Thymus (tissue), 11 donors: ENCODE results near the gene NDOR1. TPM values are rescaled to one million over a fixed set of nuclear protein-coding genes. Genes with fewer than 3 reads are reported as not detected.
"Not testable (repeated sequence)": the region's sequence is repeated elsewhere in the genome, so short reads cannot be mapped to it uniquely, and the experiment has no call there.

ENCODE experiments used
- DNase-seq, 9 donors: peaks; one replicate each; pipeline ENCODE4 v3.0.0-alpha.2; 2013; ENCODE audit warnings: low spot score in 9 of 9, low read depth in 6 of 9, missing footprints in 1 of 9
- H3K27ac ChIP-seq, 2 donors: one replicate each; pipeline ENCODE4 v1.5.1; 2013; ENCODE audit warnings: control low read depth in 1 of 2, low read depth in 1 of 2, low read length in 1 of 2, mild to moderate bottlenecking in 1 of 2, moderate library complexity in 1 of 2
- H3K27me3 ChIP-seq, 2 donors: one replicate each; pipeline ENCODE4 v1.5.1; 2013; ENCODE audit warnings: low read length in 1 of 2; ENCODE audit not compliant: control insufficient read depth in 2 of 2, insufficient read depth in 1 of 2
- H3K36me3 ChIP-seq, 2 donors: one replicate each; pipeline ENCODE4 v1.5.1; 2013; ENCODE audit warnings: low read length in 1 of 2, mild to moderate bottlenecking in 1 of 2, moderate library complexity in 1 of 2; ENCODE audit not compliant: control insufficient read depth in 2 of 2, insufficient read depth in 2 of 2
- H3K4me1 ChIP-seq, 2 donors: one replicate each; pipeline ENCODE4 v1.5.1; 2013; ENCODE audit warnings: low read length in 2 of 2; ENCODE audit not compliant: control insufficient read depth in 2 of 2, insufficient read depth in 2 of 2
- H3K4me3 ChIP-seq, 2 donors: one replicate each; pipeline ENCODE4 v1.5.1; 2013; ENCODE audit warnings: low read length in 2 of 2, control low read depth in 1 of 2, mild to moderate bottlenecking in 1 of 2
- H3K9me3 ChIP-seq, 2 donors: one replicate each; pipeline ENCODE4 v1.5.1; 2013; ENCODE audit warnings: low read length in 1 of 2, mild to moderate bottlenecking in 1 of 2; ENCODE audit not compliant: control insufficient read depth in 2 of 2, insufficient read depth in 1 of 2
- WGBS: extraction: QIAGEN DNeasy Blood & Tissue Kit; methylation state at CpG from one replicate; pipeline ENCODE4 v1.1.7; 2013; 5-methylcytosine and 5-hydroxymethylcytosine counted together
- polyA plus RNA-seq: library from polyadenylated mRNA; stranded (reverse); fragments of 200-250 nt; gene quantifications from one replicate; pipeline ENCODE4 v1.2.3, GENCODE V29; 2013
- total RNA-seq: library from RNA; stranded (reverse); fragments of 120-200 nt; gene quantifications from one replicate; pipeline ENCODE4 v1.2.4, GENCODE V29; 2013
- donor health status: healthy.

Gene NDOR1
- total and polyA plus RNA-seq, 2 donors, result 4.7 to 20.4 TPM

DNA sequence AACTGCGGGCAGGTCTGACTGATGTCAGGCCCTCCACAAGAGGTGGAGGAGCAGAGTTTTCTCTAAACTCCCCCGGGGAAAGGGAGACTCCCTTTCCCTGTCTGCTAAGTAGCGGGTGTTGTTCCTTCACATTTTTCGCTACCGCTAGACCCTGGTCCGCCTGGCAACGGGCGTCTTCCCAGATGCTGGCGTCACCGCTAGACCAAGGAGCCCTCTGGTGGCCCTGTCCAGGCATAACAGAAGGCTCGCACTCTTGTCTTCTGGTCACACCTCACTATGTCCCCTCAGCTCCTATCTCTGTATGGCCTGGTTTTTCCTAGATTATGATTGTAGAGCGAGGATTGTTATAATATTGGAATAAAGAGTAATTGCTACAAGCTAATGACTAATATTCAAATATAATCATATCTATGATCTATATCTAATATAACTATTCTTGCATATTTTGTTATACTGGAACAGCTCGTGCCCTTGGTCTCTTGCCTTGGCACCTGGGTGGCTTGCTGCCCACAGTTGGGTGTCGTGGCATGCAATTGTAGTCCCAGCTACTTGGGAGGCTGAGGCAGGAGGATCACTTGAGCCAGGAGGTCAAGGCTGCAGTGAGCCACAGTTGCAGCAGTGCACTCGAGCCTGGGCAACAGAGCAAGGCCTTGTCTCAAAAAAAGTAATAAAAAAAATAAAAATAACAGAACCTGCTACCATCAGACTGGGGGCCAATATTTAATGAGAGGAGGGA lies 56.8 kb downstream of the NDOR1 start:
- not testable (repeated sequence) for DNase-seq, H3K4me3 ChIP-seq, H3K27ac ChIP-seq, H3K4me1 ChIP-seq, H3K27me3 ChIP-seq, H3K9me3 ChIP-seq
- H3K36me3 ChIP-seq, result peaks cover 46 to 54% of the 10 kb centered on the region in 2 donors
- 73% methylated on average over 15 of the region's 15 CpGs for WGBS

DNA sequence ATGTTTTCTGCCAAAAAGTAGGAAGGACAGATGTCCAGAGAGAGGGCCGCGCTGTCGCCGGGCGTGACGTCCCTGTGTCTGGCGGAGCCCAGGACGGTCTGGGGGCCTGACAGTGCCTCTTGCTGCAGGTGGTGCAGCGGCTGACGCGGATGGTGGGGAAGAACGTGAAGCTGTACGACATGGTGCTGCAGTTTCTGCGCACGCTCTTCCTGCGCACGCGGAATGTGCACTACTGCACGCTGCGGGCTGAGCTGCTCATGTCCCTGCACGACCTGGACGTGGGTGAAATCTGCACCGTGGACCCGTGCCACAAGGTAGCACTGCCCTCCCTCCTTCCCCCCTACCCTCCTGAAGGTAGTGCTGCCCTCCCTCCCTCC lies 57.4 kb downstream of the NDOR1 start:
- Histone ChIP-seq H3K27ac (no peak overlapping the region), H3K9me3 (no peaks in the 10 kb centered on the region), H3K27me3 (peaks cover 2 to 7% of the 10 kb centered on the region in 2 donors), H3K4me3 (no peak overlapping the region), H3K36me3 (peaks cover 46 to 57% of the 10 kb centered on the region in 2 donors), H3K4me1 (no peaks in the 10 kb centered on the region)
- no peak for DNase-seq
- 93% methylated on average over 24 of the region's 24 CpGs for WGBS

DNA sequence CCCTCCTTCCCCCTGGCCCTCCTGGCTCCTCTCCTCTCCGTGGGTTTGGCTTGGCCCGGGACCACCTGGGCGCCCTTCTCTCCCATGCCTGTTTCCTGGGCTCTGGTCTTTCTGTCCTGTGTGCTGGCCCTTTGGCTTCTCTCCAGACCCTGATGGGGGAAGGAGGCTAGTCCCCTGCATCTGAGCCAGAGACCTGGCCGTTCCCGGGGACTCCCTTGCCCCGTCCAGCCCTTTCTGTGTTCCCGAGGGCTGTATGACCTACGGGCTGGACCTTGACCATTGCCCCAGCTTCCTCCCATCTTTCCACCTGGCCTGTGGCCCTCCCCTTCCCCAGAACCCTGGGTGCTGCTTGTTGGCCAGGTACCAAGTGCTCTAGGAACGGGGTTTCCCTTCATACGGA lies 58.0 kb downstream of the NDOR1 start:
- H3K36me3 ChIP-seq, result peaks cover 45 to 60% of the 10 kb centered on the region in 2 donors
- WGBS, result 87% methylated on average over 10 of the region's 10 CpGs
- no peaks in the 10 kb centered on the region for H3K4me1 ChIP-seq
- H3K4me3 ChIP-seq, result no peak overlapping the region
- DNase-seq, result no peak
- no peaks in the 10 kb centered on the region for H3K9me3 ChIP-seq
- peaks cover 2 to 11% of the 10 kb centered on the region in 2 donors for H3K27me3 ChIP-seq
- H3K27ac ChIP-seq, result no peak overlapping the region

DNA sequence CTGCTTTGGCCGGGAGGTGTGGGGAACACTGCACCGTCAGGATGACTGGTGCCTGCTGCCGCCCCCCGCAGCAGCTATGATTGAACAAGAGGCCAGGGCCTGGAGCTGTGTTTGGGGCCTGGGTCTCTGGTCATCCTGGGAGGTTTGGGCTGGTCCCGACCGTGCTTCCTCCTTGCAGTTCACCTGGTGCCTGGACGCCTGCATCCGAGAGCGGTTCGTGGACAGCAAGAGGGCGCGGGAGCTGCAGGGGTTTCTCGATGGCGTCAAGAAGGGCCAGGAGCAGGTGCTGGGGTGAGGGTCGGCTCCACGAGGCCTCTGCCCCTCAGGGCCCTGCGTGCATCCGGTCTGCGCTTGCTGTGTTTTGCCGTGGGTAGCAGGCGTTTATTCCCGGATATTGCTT lies 58.6 kb downstream of the NDOR1 start:
- Histone ChIP-seq H3K4me3 (no peak overlapping the region), H3K36me3 (peaks cover 43 to 61% of the 10 kb centered on the region in 2 donors), H3K27ac (no peak overlapping the region), H3K4me1 (no peaks in the 10 kb centered on the region), H3K27me3 (peaks cover 2 to 15% of the 10 kb centered on the region in 2 donors), H3K9me3 (no peaks in the 10 kb centered on the region)
- no peak for DNase-seq
- WGBS, result 99% methylated on average over 22 of the region's 22 CpGs

DNA sequence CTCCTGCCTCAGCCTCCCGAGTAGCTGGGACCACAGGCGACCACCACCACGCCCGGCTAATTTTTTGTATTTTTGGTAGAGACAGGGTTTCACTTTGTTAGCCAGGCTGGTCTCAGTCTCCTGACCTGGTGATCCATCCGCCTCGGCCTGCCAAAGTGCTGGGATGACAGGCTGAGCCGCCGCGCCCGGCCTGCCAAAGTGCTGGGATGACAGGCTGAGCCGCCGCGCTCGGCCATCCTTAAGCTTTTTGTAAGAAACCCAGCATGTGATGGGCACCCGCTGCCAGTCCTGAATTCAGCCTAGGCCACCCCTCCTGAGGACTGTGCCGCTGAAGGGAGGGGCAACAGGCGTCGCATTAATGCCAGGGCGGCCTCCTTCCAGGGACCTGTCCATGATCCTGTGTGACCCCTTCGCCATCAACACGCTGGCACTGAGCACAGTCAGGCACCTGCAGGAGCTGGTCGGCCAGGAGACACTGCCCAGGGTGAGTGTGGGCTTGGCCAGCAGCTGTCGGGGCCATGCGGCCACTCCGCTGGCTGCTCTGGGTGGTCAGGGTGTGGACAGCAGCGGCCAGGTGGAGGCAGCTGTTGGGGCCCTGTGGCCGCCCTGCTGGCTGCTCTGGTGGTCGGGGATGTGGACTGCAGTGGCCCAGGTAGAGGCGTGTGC lies 60.1 kb downstream of the NDOR1 start:
- no peak overlapping the region for H3K4me3 ChIP-seq
- WGBS, result 95% methylated on average over 29 of the region's 29 CpGs
- H3K27ac ChIP-seq, result no peak overlapping the region
- DNase-seq, result no peak
- H3K9me3 ChIP-seq, result no peaks in the 10 kb centered on the region
- peaks cover 10 to 26% of the 10 kb centered on the region in 2 donors for H3K27me3 ChIP-seq
- no peaks in the 10 kb centered on the region for H3K4me1 ChIP-seq
- H3K36me3 ChIP-seq, result peaks cover 42 to 67% of the 10 kb centered on the region in 2 donors

DNA sequence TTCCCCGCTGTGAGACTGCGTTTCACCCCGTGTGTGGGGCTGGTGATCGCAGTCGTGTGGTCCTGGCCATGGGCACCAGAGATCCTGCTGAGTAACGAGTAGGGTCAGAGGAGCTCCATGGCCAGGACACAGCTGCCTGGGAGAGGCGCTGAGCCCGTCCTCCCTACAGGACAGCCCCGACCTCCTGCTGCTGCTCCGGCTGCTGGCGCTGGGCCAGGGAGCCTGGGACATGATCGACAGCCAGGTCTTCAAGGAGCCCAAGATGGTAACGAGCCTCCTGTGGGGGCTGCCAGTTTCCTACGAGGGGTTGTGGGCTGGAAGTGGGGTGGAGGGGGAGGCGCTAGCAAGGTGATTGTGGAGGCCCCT lies 60.6 kb downstream of the NDOR1 start:
- Histone ChIP-seq H3K4me1 (peaks cover 4 to 5% of the 10 kb centered on the region in 2 donors), H3K4me3 (no peak overlapping the region), H3K36me3 (peaks cover 42 to 71% of the 10 kb centered on the region in 2 donors), H3K27me3 (peaks cover 10 to 29% of the 10 kb centered on the region in 2 donors), H3K9me3 (no peaks in the 10 kb centered on the region), H3K27ac (no peak overlapping the region)
- DNase-seq, result no peak
- WGBS, result 98% methylated on average over 15 of the region's 15 CpGs

Other genes starting within 250 kb of the NDOR1 start
Only the 30 nearest of the 31 such genes appear.
- gene PTGDS, start 228.2 kb upstream of the NDOR1 start, total RNA-seq, result 5.0 TPM
- gene PTGDS, start 228.2 kb upstream of the NDOR1 start, polyA plus RNA-seq, result 137 TPM
- gene LCNL1, start 222.7 kb upstream of the NDOR1 start, total RNA-seq, result 0.19 TPM
- gene LCNL1, start 222.7 kb upstream of the NDOR1 start, polyA plus RNA-seq, result 5.0 TPM
- 68.9 TPM for gene PAXX, start 213.3 kb upstream of the NDOR1 start, total RNA-seq
- 431 TPM for gene PAXX, start 213.3 kb upstream of the NDOR1 start, polyA plus RNA-seq
- 13.6 TPM for gene CLIC3, start 209.1 kb upstream of the NDOR1 start, total RNA-seq
- 44.6 TPM for gene CLIC3, start 209.1 kb upstream of the NDOR1 start, polyA plus RNA-seq
- gene ABCA2, start 177.5 kb upstream of the NDOR1 start, total RNA-seq, result 4.2 TPM
- 37.3 TPM for gene ABCA2, start 177.5 kb upstream of the NDOR1 start, polyA plus RNA-seq
- 0.99 TPM for gene FUT7, start 173.6 kb upstream of the NDOR1 start, total RNA-seq
- 4.6 TPM for gene FUT7, start 173.6 kb upstream of the NDOR1 start, polyA plus RNA-seq
- gene NPDC1, start 159.5 kb upstream of the NDOR1 start, total RNA-seq, result 4.8 TPM
- 71.1 TPM for gene NPDC1, start 159.5 kb upstream of the NDOR1 start, polyA plus RNA-seq
- gene ENTPD2, start 151.6 kb upstream of the NDOR1 start, total RNA-seq, result 0.09 TPM
- 0.27 TPM for gene ENTPD2, start 151.6 kb upstream of the NDOR1 start, polyA plus RNA-seq
- gene SAPCD2, start 135.1 kb upstream of the NDOR1 start, total RNA-seq, result 6.3 TPM
- 0.87 TPM for gene SAPCD2, start 135.1 kb upstream of the NDOR1 start, polyA plus RNA-seq
- 1.9 TPM for gene UAP1L1, start 128.2 kb upstream of the NDOR1 start, total RNA-seq
- gene UAP1L1, start 128.2 kb upstream of the NDOR1 start, polyA plus RNA-seq, result 9.4 TPM
- 26.8 TPM for gene MAN1B1, start 118.7 kb upstream of the NDOR1 start, total RNA-seq
- gene MAN1B1, start 118.7 kb upstream of the NDOR1 start, polyA plus RNA-seq, result 107 TPM
- gene DPP7, start 91.0 kb upstream of the NDOR1 start, total RNA-seq, result 112 TPM
- 476 TPM for gene DPP7, start 91.0 kb upstream of the NDOR1 start, polyA plus RNA-seq
- gene GRIN1, start 66.5 kb upstream of the NDOR1 start, total RNA-seq, result 0.19 TPM
- gene GRIN1, start 66.5 kb upstream of the NDOR1 start, polyA plus RNA-seq, result 0.18 TPM
- gene LRRC26, start 35.6 kb upstream of the NDOR1 start, total RNA-seq, result 0.28 TPM
- 0.05 TPM for gene LRRC26, start 35.6 kb upstream of the NDOR1 start, polyA plus RNA-seq
- not detected for gene TMEM210, start 33.6 kb upstream of the NDOR1 start, total RNA-seq
- 0.07 TPM for gene TMEM210, start 33.6 kb upstream of the NDOR1 start, polyA plus RNA-seq
- gene ANAPC2, start 17.1 kb upstream of the NDOR1 start, total RNA-seq, result 19.1 TPM
- 69.4 TPM for gene ANAPC2, start 17.1 kb upstream of the NDOR1 start, polyA plus RNA-seq
- 85.2 TPM for gene SSNA1, start 17.0 kb upstream of the NDOR1 start, total RNA-seq
- gene SSNA1, start 17.0 kb upstream of the NDOR1 start, polyA plus RNA-seq, result 74.9 TPM
- 2.7 TPM for gene TPRN, start 5.0 kb upstream of the NDOR1 start, total RNA-seq
- gene TPRN, start 5.0 kb upstream of the NDOR1 start, polyA plus RNA-seq, result 6.2 TPM
- 20.6 TPM for gene TMEM203, start 52 bp upstream of the NDOR1 start, total RNA-seq
- gene TMEM203, start 52 bp upstream of the NDOR1 start, polyA plus RNA-seq, result 47.2 TPM
- 0.09 TPM for gene RNF208, start 16.5 kb downstream of the NDOR1 start, total RNA-seq
- gene RNF208, start 16.5 kb downstream of the NDOR1 start, polyA plus RNA-seq, result 5.3 TPM
- gene CYSRT1, start 19.5 kb downstream of the NDOR1 start, total RNA-seq, result 0.57 TPM
- 2.8 TPM for gene CYSRT1, start 19.5 kb downstream of the NDOR1 start, polyA plus RNA-seq
- gene RNF224, start 21.8 kb downstream of the NDOR1 start, total RNA-seq, result 0.05 TPM
- 0.16 TPM for gene RNF224, start 21.8 kb downstream of the NDOR1 start, polyA plus RNA-seq
- not detected for gene SLC34A3, start 25.2 kb downstream of the NDOR1 start, total RNA-seq
- gene SLC34A3, start 25.2 kb downstream of the NDOR1 start, polyA plus RNA-seq, result 0.14 TPM
- 166 TPM for gene TUBB4B, start 35.6 kb downstream of the NDOR1 start, total RNA-seq
- gene TUBB4B, start 35.6 kb downstream of the NDOR1 start, polyA plus RNA-seq, result 104 TPM
- 0.09 TPM for gene STPG3, start 45.6 kb downstream of the NDOR1 start, total RNA-seq
- 0.43 TPM for gene STPG3, start 45.6 kb downstream of the NDOR1 start, polyA plus RNA-seq
- 20.4 TPM for gene NELFB, start 49.6 kb downstream of the NDOR1 start, total RNA-seq
- gene NELFB, start 49.6 kb downstream of the NDOR1 start, polyA plus RNA-seq, result 38.8 TPM
- gene TOR4A, start 72.0 kb downstream of the NDOR1 start, total RNA-seq, result 2.0 TPM
- gene TOR4A, start 72.0 kb downstream of the NDOR1 start, polyA plus RNA-seq, result 2.1 TPM
- 3.1 TPM for gene NRARP, start 96.6 kb downstream of the NDOR1 start, total RNA-seq
- gene NRARP, start 96.6 kb downstream of the NDOR1 start, polyA plus RNA-seq, result 1.6 TPM
- gene EXD3, start 217.5 kb downstream of the NDOR1 start, total RNA-seq, result 3.4 TPM
- gene EXD3, start 217.5 kb downstream of the NDOR1 start, polyA plus RNA-seq, result 16.8 TPM
- 1.9 TPM for gene NOXA1, start 217.7 kb downstream of the NDOR1 start, total RNA-seq
- gene NOXA1, start 217.7 kb downstream of the NDOR1 start, polyA plus RNA-seq, result 8.4 TPM